Fibroblast of skin of right biceps (primary cell): ENCODE measurements around the gene TSPAN16.
"Not testable (repeated sequence)": the region's sequence is repeated elsewhere in the genome, so short reads cannot be mapped to it uniquely, and the experiment has no call there.

Experiments
- DNase-seq: peaks from one replicate; pipeline ENCODE4 v3.0.0-alpha.2; 2013

Gene TSPAN16

GRCh38 chr19:11347546-11348039, 51.6 kb downstream of the TSPAN16 start:
- DNase-seq: no peak

DNA sequence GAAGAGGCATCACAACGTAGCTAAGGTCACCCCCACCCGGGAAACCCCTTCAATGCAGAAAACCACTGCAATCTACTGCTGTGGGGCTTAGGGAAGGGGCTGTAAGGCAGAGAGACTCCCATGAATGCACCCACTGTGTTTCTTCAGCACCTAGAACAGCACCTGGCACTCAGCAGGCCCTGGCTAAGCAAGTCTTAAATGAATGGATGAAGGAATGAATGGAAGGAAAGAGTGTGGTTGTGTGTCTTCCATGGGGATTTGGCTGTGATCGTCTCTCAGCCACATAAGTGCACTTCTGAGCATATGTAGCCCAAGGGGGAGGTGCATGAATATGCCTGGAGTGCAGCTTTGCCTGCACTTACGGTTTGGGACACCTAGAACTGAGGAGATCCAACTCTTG, 53.2 kb downstream of the TSPAN16 start:
- DNase-seq: no peak

DNA sequence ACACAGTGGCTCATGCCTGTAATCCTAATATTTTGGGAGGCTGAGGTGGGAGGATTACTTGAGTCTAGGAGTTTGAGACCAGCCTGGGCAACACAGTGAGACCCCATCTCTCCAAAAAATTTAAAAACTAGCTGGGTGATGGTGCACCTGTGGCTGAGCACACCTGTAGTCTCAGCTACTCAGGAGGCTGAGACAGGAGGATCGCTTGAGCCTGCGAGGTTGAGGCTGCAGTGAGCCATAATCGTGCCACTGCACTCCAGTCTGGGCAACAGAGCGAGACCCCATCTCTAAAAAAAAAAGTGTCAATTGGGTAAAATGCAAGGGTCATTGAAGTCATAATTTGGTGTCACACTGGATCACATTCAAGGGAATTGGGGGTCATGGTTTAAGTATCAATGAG, 58.1 kb downstream of the TSPAN16 start:
- not testable (repeated sequence) for DNase-seq

DNA sequence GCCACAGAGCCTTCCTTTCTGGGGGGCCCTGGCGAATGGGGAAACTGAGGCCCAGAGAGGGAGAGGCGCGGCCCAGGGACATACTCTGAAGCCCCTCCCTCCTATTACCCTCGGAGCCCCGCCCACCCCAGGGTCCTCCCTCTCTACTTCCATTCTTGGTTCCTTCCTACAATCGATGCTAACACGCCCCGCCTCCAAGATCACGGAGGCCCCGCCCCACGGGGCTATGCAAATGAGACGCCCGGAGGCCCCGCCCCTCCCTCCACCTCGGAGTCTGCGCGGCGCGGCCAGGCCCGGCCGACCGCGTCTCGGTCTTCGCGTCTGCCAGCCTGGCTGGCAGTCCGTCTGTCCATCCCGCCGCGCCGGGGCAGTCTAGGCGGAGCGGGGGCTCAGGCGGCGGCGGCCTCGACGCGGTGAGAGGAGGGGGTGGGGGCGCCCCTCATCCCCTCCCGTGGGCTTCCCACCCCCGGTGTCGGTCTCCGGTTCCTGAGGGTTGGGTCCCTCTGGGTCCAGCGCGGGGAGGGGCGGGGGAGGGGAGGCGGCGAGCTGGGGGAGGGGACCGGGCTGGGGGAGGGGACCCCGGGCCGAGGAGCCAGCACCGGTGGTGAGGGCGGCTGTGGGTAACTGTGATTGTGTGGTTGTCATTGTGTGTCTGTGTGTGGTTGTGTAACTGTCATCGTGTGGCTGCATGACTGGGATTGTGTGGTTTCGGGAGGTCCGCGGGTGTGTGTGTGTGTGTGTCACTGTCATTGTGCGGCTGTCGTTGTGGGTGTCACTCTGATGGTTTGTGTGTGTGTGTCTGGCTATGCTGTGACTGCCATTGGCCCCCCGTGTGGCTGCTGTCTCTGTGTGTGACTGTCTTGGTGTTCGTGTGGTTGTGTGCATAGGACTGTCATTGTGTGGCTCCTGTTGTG, 59.5 kb downstream of the TSPAN16 start, which contains the start of gene PLPPR2:
TSS of gene PLPPR2 (plus strand) at position 273 of the 914 bp plus-strand sequence. CDS start 2,242 bp downstream, outside the sequence.
- peak; percentile 91 for DNase-seq

GRCh38 chr19:11356074-11356397, 60.1 kb downstream of the TSPAN16 start:
- DNase-seq: no peak

GRCh38 chr19:11356676-11357550, 61.0 kb downstream of the TSPAN16 start:
- no peak for DNase-seq

- no peak for DNase-seq
These were observed 63.5 kb downstream of the TSPAN16 start for GRCh38 chr19:11359421-11359820.

DNA sequence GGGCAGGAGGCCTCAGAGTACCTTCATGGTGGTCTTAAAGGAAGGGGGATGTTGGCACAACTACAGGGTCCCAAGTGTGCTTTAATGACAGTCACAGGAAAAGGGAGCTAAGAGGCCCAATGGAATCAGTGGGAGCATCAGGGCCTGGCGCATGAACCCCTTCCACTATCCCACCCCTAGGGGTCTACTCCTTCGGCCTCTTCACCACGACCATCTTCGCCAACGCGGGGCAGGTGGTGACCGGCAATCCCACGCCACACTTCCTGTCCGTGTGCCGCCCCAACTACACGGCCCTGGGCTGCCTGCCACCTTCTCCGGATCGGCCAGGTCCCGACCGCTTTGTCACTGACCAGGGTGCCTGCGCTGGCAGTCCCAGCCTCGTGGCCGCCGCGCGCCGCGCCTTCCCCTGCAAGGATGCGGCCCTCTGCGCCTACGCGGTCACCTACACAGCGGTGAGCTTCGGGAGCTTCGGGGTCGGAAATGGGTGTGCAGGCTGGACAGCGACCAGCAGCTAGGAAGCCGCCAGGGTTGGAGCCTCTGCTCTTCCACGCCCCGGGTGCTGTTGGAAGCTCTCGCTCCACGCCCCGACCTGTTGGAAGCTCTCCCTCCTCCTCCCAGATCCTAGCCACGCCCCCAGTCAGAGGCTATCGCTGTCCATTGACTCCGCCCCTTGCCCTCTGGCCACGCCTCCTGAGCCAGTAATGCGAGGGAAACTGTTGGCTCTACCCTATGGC, 65.2 kb downstream of the TSPAN16 start:
- DNase-seq: no peak

DNA sequence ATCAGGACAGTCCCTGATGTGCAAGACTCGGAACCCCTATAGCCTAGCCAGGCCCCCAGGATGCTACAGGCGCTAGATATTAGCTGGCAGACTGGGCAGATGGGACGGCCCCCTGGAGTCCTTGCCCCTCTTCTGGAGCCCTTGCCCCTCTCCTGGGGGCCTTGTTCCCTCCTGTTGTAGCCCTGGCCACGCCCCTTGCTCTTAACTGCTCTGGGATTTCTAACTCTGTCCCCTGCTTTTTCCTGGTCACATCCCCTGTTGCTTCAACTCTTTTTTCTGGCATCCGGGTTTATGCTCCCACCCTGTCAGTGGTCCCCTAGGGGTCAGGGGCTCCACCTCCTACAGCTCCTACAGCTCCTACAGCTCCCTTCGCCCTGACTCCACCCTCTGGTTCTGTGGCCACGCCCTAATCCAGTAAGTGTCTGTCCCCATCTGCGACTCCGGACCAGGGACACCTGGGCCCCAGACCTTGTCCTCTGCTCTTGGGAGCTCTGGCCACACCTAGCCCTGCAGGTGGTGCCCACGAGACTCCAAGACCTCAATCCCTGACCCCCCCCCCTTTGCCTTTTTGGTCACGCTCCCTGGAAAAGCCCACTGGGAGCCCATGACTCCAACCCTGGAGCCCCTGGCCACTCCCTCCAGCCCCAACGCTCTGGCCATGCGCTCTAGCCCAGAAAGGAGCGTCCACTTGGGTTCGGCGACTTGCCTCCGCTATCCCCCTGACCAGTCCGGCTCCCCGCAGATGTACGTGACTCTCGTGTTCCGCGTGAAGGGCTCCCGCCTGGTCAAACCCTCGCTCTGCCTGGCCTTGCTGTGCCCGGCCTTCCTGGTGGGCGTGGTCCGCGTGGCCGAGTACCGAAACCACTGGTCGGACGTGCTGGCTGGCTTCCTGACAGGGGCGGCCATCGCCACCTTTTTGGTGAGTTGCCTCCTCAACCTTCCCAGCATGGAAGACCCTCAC, 66.1 kb downstream of the TSPAN16 start:
- DNase-seq: no peak

DNA sequence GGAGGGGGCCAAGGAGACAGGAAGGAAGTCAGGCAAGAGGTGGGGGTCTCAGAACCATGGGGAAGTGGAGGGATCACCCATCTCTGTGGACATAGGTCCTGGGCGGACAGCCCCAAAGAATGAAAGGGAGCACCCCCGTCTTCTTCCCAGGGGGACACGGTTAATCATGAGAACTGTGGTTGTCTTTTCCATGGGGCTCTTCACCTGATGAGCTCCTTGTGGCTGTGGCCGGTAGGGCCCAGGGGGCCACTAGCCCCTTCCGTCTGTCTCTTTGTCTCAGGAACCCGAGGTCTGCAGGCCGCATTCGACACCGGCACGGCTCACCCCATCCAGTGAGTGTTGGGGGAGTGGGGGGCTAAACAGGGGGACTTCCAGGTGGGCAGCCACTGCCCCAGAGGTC, 67.9 kb downstream of the TSPAN16 start:
- DNase-seq: no peak

DNA sequence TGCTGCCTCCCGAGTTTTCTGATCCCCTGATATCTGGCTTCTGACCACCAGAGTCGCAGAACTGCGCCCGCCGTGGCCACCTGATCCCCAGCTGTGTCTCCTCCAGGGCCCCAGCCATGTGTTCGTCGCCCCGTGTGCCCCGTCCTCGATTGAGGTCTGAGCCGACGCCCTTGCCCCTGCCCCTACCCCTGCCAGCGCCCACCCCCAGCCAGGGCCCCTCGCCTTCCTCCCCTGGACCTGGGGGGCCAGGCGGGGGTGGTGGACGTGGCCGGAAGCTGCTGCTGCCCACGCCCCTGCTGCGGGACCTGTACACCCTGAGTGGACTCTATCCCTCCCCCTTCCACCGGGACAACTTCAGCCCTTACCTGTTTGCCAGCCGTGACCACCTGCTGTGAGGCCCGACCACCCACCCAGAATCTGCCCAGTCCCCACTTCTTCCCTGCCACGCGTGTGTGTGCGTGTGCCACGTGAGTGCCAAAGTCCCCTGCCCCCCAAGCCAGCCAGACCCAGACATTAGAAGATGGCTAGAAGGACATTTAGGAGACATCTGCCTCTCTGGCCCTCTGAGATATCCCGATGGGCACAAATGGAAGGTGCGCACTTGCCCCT, 68.4 kb downstream of the TSPAN16 start:
- DNase-seq: no peak

DNA sequence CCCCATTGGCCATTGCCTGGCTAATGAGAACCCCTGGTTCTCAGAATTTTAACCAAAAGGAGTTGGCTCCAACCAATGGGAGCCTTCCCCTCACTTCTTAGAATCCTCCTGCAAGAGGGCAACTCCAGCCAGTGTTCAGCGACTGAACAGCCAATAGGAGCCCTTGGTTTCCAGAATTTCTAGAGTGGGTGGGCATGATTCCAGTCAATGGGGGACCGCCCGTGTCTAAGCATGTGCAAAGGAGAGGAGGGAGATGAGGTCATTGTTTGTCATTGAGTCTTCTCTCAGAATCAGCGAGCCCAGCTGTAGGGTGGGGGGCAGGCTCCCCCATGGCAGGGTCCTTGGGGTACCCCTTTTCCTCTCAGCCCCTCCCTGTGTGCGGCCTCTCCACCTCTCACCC, 69.0 kb downstream of the TSPAN16 start:
- no peak for DNase-seq
